HUES6 (cell line): ENCODE results near the gene BARX1.
"Not testable (repeated sequence)": the region's sequence is repeated elsewhere in the genome, so short reads cannot be mapped to it uniquely, and the experiment has no call there.

Experiments used
- H3K27ac ChIP-seq: 2 replicates; pipeline ENCODE4 v1.7.0; 2013; ENCODE audit warnings: low read depth, mild to moderate bottlenecking, low read length, inconsistent platforms
- H3K27me3 ChIP-seq: 2 replicates; pipeline ENCODE4 v1.6.1; 2013; ENCODE audit warnings: low read length; ENCODE audit not compliant: control insufficient read depth, insufficient read depth
- H3K36me3 ChIP-seq: 2 replicates; pipeline ENCODE4 v1.6.1; 2013; ENCODE audit warnings: low read length; ENCODE audit not compliant: control insufficient read depth, insufficient read depth
- H3K4me1 ChIP-seq: 2 replicates; pipeline ENCODE4 v1.6.1; 2013; ENCODE audit warnings: low read length; ENCODE audit not compliant: control insufficient read depth, insufficient read depth
- H3K4me3 ChIP-seq: 2 replicates; pipeline ENCODE4 v1.5.1; 2013; ENCODE audit warnings: low read depth, low read length
- H3K9ac ChIP-seq: one replicate; pipeline ENCODE4 v1.6.1; 2013; ENCODE audit warnings: mild to moderate bottlenecking, low read length
- H3K9me3 ChIP-seq: 2 replicates; pipeline ENCODE4 v1.6.1; 2013; ENCODE audit warnings: low read depth, low read length; ENCODE audit not compliant: control insufficient read depth, insufficient read depth

Gene BARX1

GRCh38 chr9:93983875-93984274 is 28.7 kb upstream of the BARX1 start:
- Histone ChIP-seq H3K27ac (no peak overlapping the region), H3K4me3 (no peak overlapping the region), H3K9ac (no peak overlapping the region), H3K9me3 (no peaks in the 10 kb centered on the region), H3K36me3 (no peaks in the 10 kb centered on the region), H3K4me1 (peaks cover 7% of the 10 kb centered on the region; the same call in 1 of the 2 replicates), H3K27me3 (no peaks in the 10 kb centered on the region)

- Histone ChIP-seq H3K9me3 (no peaks in the 10 kb centered on the region), H3K9ac (no peak overlapping the region), H3K27ac (no peak overlapping the region), H3K27me3 (no peaks in the 10 kb centered on the region), H3K36me3 (no peaks in the 10 kb centered on the region), H3K4me1 (peaks cover 2% of the 10 kb centered on the region; the same call in 1 of the 2 replicates), H3K4me3 (no peak overlapping the region)
Measured at GRCh38 chr9:93979721-93980120, 24.6 kb upstream of the BARX1 start.

- no peaks in the 10 kb centered on the region for H3K27me3 ChIP-seq
- H3K27ac ChIP-seq: no peak overlapping the region
Measured at GRCh38 chr9:93978551-93978950, 23.4 kb upstream of the BARX1 start.

GRCh38 chr9:93976973-93977372 is 21.8 kb upstream of the BARX1 start:
- Histone ChIP-seq H3K27me3 (no peaks in the 10 kb centered on the region), H3K9ac (no peak overlapping the region), H3K27ac (no peak overlapping the region), H3K4me1 (no peaks in the 10 kb centered on the region), H3K36me3 (no peaks in the 10 kb centered on the region), H3K4me3 (no peak overlapping the region), H3K9me3 (peaks cover 9% of the 10 kb centered on the region)

More at GRCh38 chr9:93978551-93978950, 23.4 kb upstream of the BARX1 start:
- no peaks in the 10 kb centered on the region for H3K4me1 ChIP-seq
- no peak overlapping the region for H3K4me3 ChIP-seq
- H3K9me3 ChIP-seq: peaks cover 4% of the 10 kb centered on the region; the same call in 1 of the 2 replicates
- no peak overlapping the region for H3K9ac ChIP-seq
- H3K36me3 ChIP-seq: no peaks in the 10 kb centered on the region

GRCh38 chr9:93976081-93976480 is 20.9 kb upstream of the BARX1 start:
- no peaks in the 10 kb centered on the region for H3K27me3 ChIP-seq
- H3K4me3 ChIP-seq: no peak overlapping the region
- no peak overlapping the region for H3K27ac ChIP-seq
- peaks cover 14% of the 10 kb centered on the region for H3K9me3 ChIP-seq
- no peak overlapping the region for H3K9ac ChIP-seq
- H3K36me3 ChIP-seq: no peaks in the 10 kb centered on the region
- H3K4me1 ChIP-seq: no peaks in the 10 kb centered on the region

- Histone ChIP-seq H3K4me3 (no peak overlapping the region), H3K27me3 (no peaks in the 10 kb centered on the region), H3K36me3 (no peaks in the 10 kb centered on the region)
Measured at GRCh38 chr9:93975262-93975661, 20.1 kb upstream of the BARX1 start.

GRCh38 chr9:93974151-93974550 is 19.0 kb upstream of the BARX1 start:
- no peak overlapping the region for H3K27ac ChIP-seq
- H3K4me1 ChIP-seq: no peaks in the 10 kb centered on the region
- H3K4me3 ChIP-seq: no peak overlapping the region
- no peaks in the 10 kb centered on the region for H3K36me3 ChIP-seq
- no peaks in the 10 kb centered on the region for H3K27me3 ChIP-seq
- peaks cover 14% of the 10 kb centered on the region for H3K9me3 ChIP-seq
- no peak overlapping the region for H3K9ac ChIP-seq

More at GRCh38 chr9:93975262-93975661, 20.1 kb upstream of the BARX1 start:
- peaks cover 14% of the 10 kb centered on the region for H3K9me3 ChIP-seq
- H3K9ac ChIP-seq: no peak overlapping the region
- H3K4me1 ChIP-seq: no peaks in the 10 kb centered on the region
- H3K27ac ChIP-seq: no peak overlapping the region

GRCh38 chr9:93972655-93973054 is 17.5 kb upstream of the BARX1 start:
- not testable (repeated sequence) for H3K9ac ChIP-seq, H3K4me1 ChIP-seq, H3K27ac ChIP-seq, H3K4me3 ChIP-seq, H3K36me3 ChIP-seq, H3K27me3 ChIP-seq
- peaks cover 14% of the 10 kb centered on the region for H3K9me3 ChIP-seq

GRCh38 chr9:93969328-93969661 is 14.1 kb upstream of the BARX1 start:
- Histone ChIP-seq H3K27ac (no peak overlapping the region), H3K36me3 (no peaks in the 10 kb centered on the region), H3K4me1 (peaks cover 6% of the 10 kb centered on the region; the same call in 1 of the 2 replicates), H3K4me3 (no peak overlapping the region), H3K27me3 (peaks cover 3% of the 10 kb centered on the region; the same call in 1 of the 2 replicates), H3K9ac (no peak overlapping the region), H3K9me3 (peaks cover 14% of the 10 kb centered on the region)

- no peak overlapping the region for H3K9ac ChIP-seq
- no peaks in the 10 kb centered on the region for H3K36me3 ChIP-seq
- no peak overlapping the region for H3K27ac ChIP-seq
- peaks cover 10% of the 10 kb centered on the region for H3K9me3 ChIP-seq
- peaks cover 3% of the 10 kb centered on the region; the same call in 1 of the 2 replicates for H3K27me3 ChIP-seq
- no peak overlapping the region for H3K4me3 ChIP-seq
- H3K4me1 ChIP-seq: peaks cover 6% of the 10 kb centered on the region; the same call in 1 of the 2 replicates
Measured at GRCh38 chr9:93968451-93969327, 13.5 kb upstream of the BARX1 start.

GRCh38 chr9:93967020-93967803 is 12.1 kb upstream of the BARX1 start:
- no peak overlapping the region for H3K9ac ChIP-seq
- H3K27me3 ChIP-seq: peaks cover 13% of the 10 kb centered on the region
- H3K4me3 ChIP-seq: no peak overlapping the region
- peaks cover 8% of the 10 kb centered on the region; the same call in 1 of the 2 replicates for H3K4me1 ChIP-seq
- no peaks in the 10 kb centered on the region for H3K36me3 ChIP-seq
- peaks cover 6% of the 10 kb centered on the region; the same call in 1 of the 2 replicates for H3K9me3 ChIP-seq
- no peak overlapping the region for H3K27ac ChIP-seq
